A549 (cell line): ENCODE results near the gene NIPBL. TPM values are rescaled to one million over a fixed set of nuclear protein-coding genes. Genes with fewer than 3 reads are reported as not detected.

Experiments used
- ATAC-seq, 2 experiments: fragments of 200-7000 bp in 1 of 2; fragments of >200 bp in 1 of 2; cut with Nextera tagmentation in 1 of 2; cut with Tn5 transposase in 1 of 2; 3 replicates each; pipeline versions ENCODE4 v1.8.0 to v1.9.1; 2018 to 2020; ENCODE audit warnings: mild to moderate bottlenecking in 1 of 2, moderate library complexity in 1 of 2
- CTCF ChIA-PET: fragments of 300-600 bp; sonication (Branson Sonifier 250); formaldehyde crosslinking; extraction: SDS; loops from one replicate; lab custom pipeline; 2021; ENCODE audit warnings: antibody characterized with exemption, inconsistent platforms; lab: Yijun Ruan, JAX
- POLR2A ChIA-PET: fragments of 350-600 bp; formaldehyde crosslinking; extraction: SDS; loops from one replicate; lab custom pipeline; 2021; ENCODE audit warnings: antibody characterized with exemption, inconsistent platforms; lab: Yijun Ruan, JAX
- DNase-seq, 2 experiments: peaks; one replicate each; pipeline versions ENCODE4 v3.0.0 to v3.0.0-alpha.2; 2011 to 2016; ENCODE audit warnings: low read depth in 1 of 2, low spot score in 1 of 2
- FAIRE-seq: peaks from 2 replicates; lab custom pipeline; 2011; peaks lifted over from hg19 to GRCh38; lab: Jason Lieb, UNC
- H3K27ac ChIP-seq, 2 experiments: fragments of >200 bp; sonication (Bioruptor Twin); formaldehyde crosslinking; 3 replicates each; pipeline ENCODE4 v1.5.1; 2016 to 2017
- H3K4me1 ChIP-seq: fragments of >200 bp; sonication (Bioruptor Twin); formaldehyde crosslinking; 3 replicates; pipeline ENCODE4 v1.6.1; 2016
- H3K4me2 ChIP-seq: fragments of >200 bp; sonication (Bioruptor Twin); formaldehyde crosslinking; 3 replicates; pipeline ENCODE4 v1.6.1; 2016
- H3K4me3 ChIP-seq: fragments of >200 bp; sonication (Bioruptor Twin); formaldehyde crosslinking; 3 replicates; pipeline ENCODE4 v1.5.1; 2016
- H3K9me3 ChIP-seq: fragments of >200 bp; sonication (Bioruptor Twin); formaldehyde crosslinking; 3 replicates; pipeline ENCODE4 v1.6.1; 2016
- BHLHE40 ChIP-seq: IDR thresholded peaks from 2 replicates; pipeline ENCODE4 v1.6.1; 2012; ENCODE audit warnings: low read depth, low read length, inconsistent platforms
- CBX2 ChIP-seq: fragments of 200-600 bp; sonication (generic); IDR thresholded peaks from 2 replicates; pipeline ENCODE4 v1.6.1; 2016; ENCODE audit warnings: low read depth, mild to moderate bottlenecking, borderline replicate concordance
- CBX8 ChIP-seq: fragments of 200-600 bp; sonication (generic); IDR thresholded peaks from 2 replicates; pipeline ENCODE4 v1.6.1; 2016
- EHF ChIP-seq: fragments of 250-450 bp; sonication (Bioruptor Pico); IDR thresholded peaks from 2 replicates; pipeline ENCODE4 v1.5.0; 2020; ENCODE audit warnings: mild to moderate bottlenecking
- EP300 ChIP-seq, 2 experiments: fragments of >200 bp; sonication (Bioruptor Twin); formaldehyde crosslinking; IDR thresholded peaks; 2 replicates in 1 of 2; 3 replicates in 1 of 2; pipeline ENCODE4 v1.6.1; 2016 to 2017
- FOSB ChIP-seq: fragments of 250-450 bp; sonication (Bioruptor Pico); IDR thresholded peaks from 2 replicates; pipeline ENCODE4 v1.5.0; 2020; ENCODE audit warnings: mild to moderate bottlenecking, moderate library complexity
- FOSL2 ChIP-seq, 2 experiments: fragments of 450-650 bp in 1 of 2; fragments of >200 bp in 1 of 2; sonication (Bioruptor Twin) in 1 of 2; formaldehyde crosslinking; IDR thresholded peaks; 2 replicates each; pipeline versions ENCODE4 v1.5.0 to v1.6.1; 2016 to 2020; ENCODE audit warnings: mild to moderate bottlenecking in 1 of 2, moderate library complexity in 1 of 2
- GATA3 ChIP-seq: IDR thresholded peaks from 2 replicates; pipeline ENCODE4 v1.6.1; 2012; ENCODE audit warnings: borderline replicate concordance
- HDAC2 ChIP-seq: fragments of 200-600 bp; sonication (generic); IDR thresholded peaks from 2 replicates; pipeline ENCODE4 v1.6.1; 2016
- HOXB13 ChIP-seq: fragments of 250-450 bp; sonication (Bioruptor Pico); IDR thresholded peaks from 2 replicates; pipeline ENCODE4 v1.5.0; 2020; ENCODE audit warnings: low read depth, mild to moderate bottlenecking, moderate library complexity
- HOXB5 ChIP-seq: fragments of 250-450 bp; sonication (Bioruptor Pico); IDR thresholded peaks from 2 replicates; pipeline ENCODE4 v1.5.0; 2020; ENCODE audit warnings: mild to moderate bottlenecking, moderate library complexity
- JUN ChIP-seq, 2 experiments: fragments of >200 bp; sonication (Bioruptor Twin); formaldehyde crosslinking; IDR thresholded peaks; 2 replicates in 1 of 2; 3 replicates in 1 of 2; pipeline ENCODE4 v1.6.1; 2016 to 2017
- KDM1A ChIP-seq: fragments of 200-600 bp; sonication (generic); IDR thresholded peaks from 2 replicates; pipeline ENCODE4 v1.6.1; 2016; ENCODE audit warnings: low read depth, mild to moderate bottlenecking
- MAFK ChIP-seq: fragments of 450-650 bp; IDR thresholded peaks from 2 replicates; pipeline ENCODE4 v1.6.1; 2014; ENCODE audit not compliant: partially characterized antibody
- MAZ ChIP-seq: fragments of 150-350 bp; IDR thresholded peaks from 2 replicates; pipeline ENCODE4 v1.6.1; 2014; ENCODE audit warnings: antibody characterized with exemption, low read depth, low read length, borderline replicate concordance
- MYC ChIP-seq: IDR thresholded peaks from 2 replicates; pipeline ENCODE4 v1.6.1; 2012; ENCODE audit warnings: mild to moderate bottlenecking, inconsistent platforms, low read length, improper control_type of control experiment, borderline replicate concordance
- NFE2L2 ChIP-seq: fragments of 150-350 bp; conservative IDR thresholded peaks from 2 replicates; pipeline ENCODE4 v1.6.1; 2014; ENCODE audit warnings: low read length
- NPAS2 ChIP-seq: fragments of 250-450 bp; sonication (Bioruptor Pico); IDR thresholded peaks from 2 replicates; pipeline ENCODE4 v1.8.0; 2022; ENCODE audit warnings: mild to moderate bottlenecking, moderate library complexity, borderline replicate concordance
- POLR2AphosphoS2 ChIP-seq: conservative IDR thresholded peaks from 2 replicates; pipeline ENCODE4 v1.6.1; 2012; ENCODE audit warnings: low read length, improper control_type of control experiment, inconsistent platforms
- RARB ChIP-seq: fragments of 250-450 bp; sonication (Bioruptor Pico); IDR thresholded peaks from 2 replicates; pipeline ENCODE4 v1.8.0; 2021; ENCODE audit warnings: mild to moderate bottlenecking, moderate library complexity
- RFX5 ChIP-seq: fragments of 450-650 bp; IDR thresholded peaks from 2 replicates; pipeline ENCODE4 v1.7.1; 2014; ENCODE audit warnings: antibody characterized with exemption, mild to moderate bottlenecking, moderate library complexity
- TFCP2L1 ChIP-seq: fragments of 250-450 bp; sonication (Bioruptor Pico); IDR thresholded peaks from 2 replicates; pipeline ENCODE4 v1.5.0; 2021; ENCODE audit warnings: mild to moderate bottlenecking
- ZC3H11A ChIP-seq: fragments of 450-650 bp; IDR thresholded peaks from 2 replicates; pipeline ENCODE4 v1.6.1; 2014; ENCODE audit warnings: antibody characterized with exemption, mild to moderate bottlenecking
- ZSCAN20 ChIP-seq: fragments of 250-450 bp; sonication (Bioruptor Pico); IDR thresholded peaks from 2 replicates; pipeline ENCODE4 v1.8.0; 2022; ENCODE audit warnings: mild to moderate bottlenecking, moderate library complexity
- WGBS: methylation state at CpG from one replicate; pipeline ENCODE4 v1.1.6; 2017; ENCODE audit errors: missing lambda C conversion rate; 5-methylcytosine and 5-hydroxymethylcytosine counted together
- polyA plus RNA-seq, 4 experiments: library from polyadenylated mRNA; depleted of rRNA in 3 of 4; stranded (reverse); fragments of >200 nt; fragmentation: RNase III in 1 of 4; extraction: RNeasy Plus Mini Kit Qiagen cat#74134 plus additional on column Dnase treatment in 1 of 4; gene quantifications; 2 replicates in 3 of 4; 3 replicates in 1 of 4; pipeline ENCODE4 v1.2.3, GENCODE V29; 2011 to 2017
- TF ChIP-seq, protein P1 (sequence below): fragments of >200 bp; sonication (Bioruptor Twin); formaldehyde crosslinking; IDR thresholded peaks from 3 replicates; pipeline ENCODE4 v1.5.1; 2016
- TF ChIP-seq, protein P2 (sequence below): fragments of >200 bp; sonication (Bioruptor Twin); formaldehyde crosslinking; IDR thresholded peaks from 2 replicates; pipeline ENCODE4 v1.6.1; 2016
- TF ChIP-seq, protein P3 (sequence below): fragments of >200 bp; sonication (Bioruptor Twin); formaldehyde crosslinking; IDR thresholded peaks from 3 replicates; pipeline ENCODE4 v1.6.1; 2016

The NIPBL gene
- polyA plus RNA-seq, 2 of the 4 experiments (the other 2 are of a cell fraction): 12.4 to 33.4 TPM

DNA sequence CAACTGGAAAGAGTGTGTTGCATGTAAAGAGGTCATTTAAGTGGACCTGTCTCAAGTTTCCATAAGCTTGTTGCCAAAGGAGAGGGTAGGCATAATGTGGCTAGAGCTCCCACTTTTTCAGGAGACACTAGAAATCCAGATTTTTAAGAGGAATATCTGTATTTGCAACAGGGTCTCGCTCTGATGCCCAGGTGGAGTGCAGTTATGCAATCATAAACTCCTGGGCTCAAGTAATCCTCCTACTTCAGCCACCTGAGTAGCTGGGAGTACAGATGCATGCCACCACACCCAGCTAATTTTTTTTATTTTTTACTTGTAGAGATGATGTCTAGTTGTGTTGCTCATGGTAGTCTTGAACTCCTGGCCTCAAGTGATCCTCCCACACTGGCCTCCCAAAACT lies 183.5 kb downstream of the NIPBL start:
- 83% methylated on average over 1 of the region's 1 CpG for WGBS

DNA sequence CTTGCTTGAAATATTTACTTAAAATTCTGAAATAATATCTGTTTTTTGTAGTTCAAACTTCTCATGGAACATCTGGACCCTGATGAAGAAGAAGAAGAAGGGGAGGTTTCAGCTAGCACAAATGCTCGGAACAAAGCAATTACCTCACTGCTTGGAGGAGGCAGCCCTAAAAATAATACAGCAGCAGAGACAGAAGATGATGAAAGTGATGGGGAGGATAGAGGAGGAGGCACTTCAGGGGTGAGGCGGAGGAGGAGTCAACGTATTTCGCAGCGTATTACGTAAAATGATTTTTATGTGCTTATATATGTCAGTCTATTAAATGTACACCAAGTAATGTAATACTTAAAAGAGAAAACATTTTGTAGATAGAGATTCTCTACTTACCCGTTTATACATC lies 187.2 kb downstream of the NIPBL start:
- no peak overlapping the region for H3K27ac ChIP-seq
- FAIRE-seq: no peak
- H3K4me3 ChIP-seq: no peak overlapping the region
- H3K9me3 ChIP-seq: no peaks in the 10 kb centered on the region
- ChIA-PET POLR2A (no interaction called here), CTCF (interaction anchor here (1.5 kb wide), 1 partner anchor 58 kb away, joined by 3 read pairs; no protein-coding TSS in a partner anchor)
- ATAC-seq: no peak
- WGBS: 92% methylated on average over 7 of the region's 7 CpGs
- DNase-seq: no peak
- no peak overlapping the region for H3K4me2 ChIP-seq
- TF ChIP-seq HOXB13 (no peak), KDM1A (no peak), EHF (CRISPR knock-in tag) (no peak), FOSL2 (IDR thresholded peaks at IDR 0.05) (no peak), FOSL2 (CRISPR knock-in tag; IDR thresholded peaks at IDR 0.05) (no peak), POLR2AphosphoS2 (no peak), HOXB5 (no peak), EP300 (IDR thresholded peaks at IDR 0.05) (no peak), CBX8 (no peak), CBX2 (no peak), RARB (no peak), ZC3H11A (no peak), NFE2L2 (no peak)
- TF ChIP-seq, protein P1, sequence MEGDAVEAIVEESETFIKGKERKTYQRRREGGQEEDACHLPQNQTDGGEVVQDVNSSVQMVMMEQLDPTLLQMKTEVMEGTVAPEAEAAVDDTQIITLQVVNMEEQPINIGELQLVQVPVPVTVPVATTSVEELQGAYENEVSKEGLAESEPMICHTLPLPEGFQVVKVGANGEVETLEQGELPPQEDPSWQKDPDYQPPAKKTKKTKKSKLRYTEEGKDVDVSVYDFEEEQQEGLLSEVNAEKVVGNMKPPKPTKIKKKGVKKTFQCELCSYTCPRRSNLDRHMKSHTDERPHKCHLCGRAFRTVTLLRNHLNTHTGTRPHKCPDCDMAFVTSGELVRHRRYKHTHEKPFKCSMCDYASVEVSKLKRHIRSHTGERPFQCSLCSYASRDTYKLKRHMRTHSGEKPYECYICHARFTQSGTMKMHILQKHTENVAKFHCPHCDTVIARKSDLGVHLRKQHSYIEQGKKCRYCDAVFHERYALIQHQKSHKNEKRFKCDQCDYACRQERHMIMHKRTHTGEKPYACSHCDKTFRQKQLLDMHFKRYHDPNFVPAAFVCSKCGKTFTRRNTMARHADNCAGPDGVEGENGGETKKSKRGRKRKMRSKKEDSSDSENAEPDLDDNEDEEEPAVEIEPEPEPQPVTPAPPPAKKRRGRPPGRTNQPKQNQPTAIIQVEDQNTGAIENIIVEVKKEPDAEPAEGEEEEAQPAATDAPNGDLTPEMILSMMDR: no peak
- TF ChIP-seq, protein P2, sequence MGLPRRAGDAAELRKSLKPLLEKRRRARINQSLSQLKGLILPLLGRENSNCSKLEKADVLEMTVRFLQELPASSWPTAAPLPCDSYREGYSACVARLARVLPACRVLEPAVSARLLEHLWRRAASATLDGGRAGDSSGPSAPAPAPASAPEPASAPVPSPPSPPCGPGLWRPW: no peak
- TF ChIP-seq, protein P3, sequence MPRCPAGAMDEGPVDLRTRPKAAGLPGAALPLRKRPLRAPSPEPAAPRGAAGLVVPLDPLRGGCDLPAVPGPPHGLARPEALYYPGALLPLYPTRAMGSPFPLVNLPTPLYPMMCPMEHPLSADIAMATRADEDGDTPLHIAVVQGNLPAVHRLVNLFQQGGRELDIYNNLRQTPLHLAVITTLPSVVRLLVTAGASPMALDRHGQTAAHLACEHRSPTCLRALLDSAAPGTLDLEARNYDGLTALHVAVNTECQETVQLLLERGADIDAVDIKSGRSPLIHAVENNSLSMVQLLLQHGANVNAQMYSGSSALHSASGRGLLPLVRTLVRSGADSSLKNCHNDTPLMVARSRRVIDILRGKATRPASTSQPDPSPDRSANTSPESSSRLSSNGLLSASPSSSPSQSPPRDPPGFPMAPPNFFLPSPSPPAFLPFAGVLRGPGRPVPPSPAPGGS: no peak
- H3K4me1 ChIP-seq: no peaks in the 10 kb centered on the region

More for the DNA sequence above, 183.5 kb downstream of the NIPBL start:
- ChIA-PET POLR2A (no interaction called here), CTCF (no interaction called here)
- H3K4me3 ChIP-seq: no peak overlapping the region
- H3K4me1 ChIP-seq: no peaks in the 10 kb centered on the region
- no peaks in the 10 kb centered on the region for H3K9me3 ChIP-seq
- FAIRE-seq (no peak), DNase-seq (no peak), ATAC-seq (no peak)
- no peak overlapping the region for H3K27ac ChIP-seq
- H3K4me2 ChIP-seq: no peak overlapping the region
- TF ChIP-seq GATA3 (no peak), MAFK (no peak), RFX5 (no peak), ZSCAN20 (CRISPR knock-in tag) (no peak), BHLHE40 (no peak), NPAS2 (CRISPR knock-in tag) (no peak), TFCP2L1 (CRISPR knock-in tag) (no peak), POLR2AphosphoS2 (no peak), MYC (no peak), JUN (IDR thresholded peaks at IDR 0.05) (no peak), MAZ (no peak), CBX2 (no peak), HOXB13 (no peak), FOSB (CRISPR knock-in tag) (no peak), HDAC2 (no peak)
- TF ChIP-seq, protein P3: no peak
